Measurements from ENCODE around the gene TARS3. TPM values are rescaled to one million over a fixed set of nuclear protein-coding genes. Genes with fewer than 3 reads are reported as not detected.
"Not testable (repeated sequence)": the region's sequence is repeated elsewhere in the genome, so short reads cannot be mapped to it uniquely, and the experiment has no call there.

Gene TARS3
- total RNA-seq, 1 experiment from 2014 or later: 11.0 TPM

GRCh38 chr15:101734837-101735236, 10.6 kb upstream of the TARS3 start:
- not testable (repeated sequence) for H4K20me1 ChIP-seq (ENCODE audit: insufficient read depth, low read depth, low read length); H3K4me3 ChIP-seq (ENCODE audit: low read length); H2AFZ ChIP-seq (ENCODE audit: low read length); H3K79me2 ChIP-seq (ENCODE audit: low read length); H3K9me3 ChIP-seq (ENCODE audit: low read length); DNase-seq; H3K36me3 ChIP-seq (ENCODE audit: insufficient read depth, low read length); H3K27me3 ChIP-seq (ENCODE audit: low read length); H3K9ac ChIP-seq (ENCODE audit: low read length); H3K4me2 ChIP-seq (ENCODE audit: low read depth, low read length, poor library complexity, severe bottlenecking); H3K9me2 ChIP-seq (replicated peaks; ENCODE audit: insufficient read depth, low read length); H3K4me1 ChIP-seq (ENCODE audit: low read length); H3K27ac ChIP-seq (ENCODE audit: low read length)

GRCh38 chr15:101733545-101733944, 9.3 kb upstream of the TARS3 start:
- no peak overlapping the region for H3K4me3 ChIP-seq (ENCODE audit: low read length)
- no peaks in the 10 kb centered on the region for H3K79me2 ChIP-seq (ENCODE audit: low read length)
- H2AFZ ChIP-seq (ENCODE audit: low read length): no peak overlapping the region
- H3K27me3 ChIP-seq (ENCODE audit: low read length): no peaks in the 10 kb centered on the region
- no peaks in the 10 kb centered on the region for H3K4me1 ChIP-seq (ENCODE audit: low read length)
- no peak overlapping the region for H3K27ac ChIP-seq (ENCODE audit: low read length)
- no peaks in the 10 kb centered on the region for H4K20me1 ChIP-seq (ENCODE audit: insufficient read depth, low read depth, low read length)
- H3K9me3 ChIP-seq (ENCODE audit: low read length): no peaks in the 10 kb centered on the region
- H3K9ac ChIP-seq (ENCODE audit: low read length): no peak overlapping the region
- H3K36me3 ChIP-seq (ENCODE audit: insufficient read depth, low read length): no peaks in the 10 kb centered on the region
- DNase-seq: no peak
- no peaks in the 10 kb centered on the region for H3K9me2 ChIP-seq (replicated peaks; ENCODE audit: insufficient read depth, low read length)
- no peak overlapping the region for H3K4me2 ChIP-seq (ENCODE audit: low read depth, low read length, poor library complexity, severe bottlenecking)

- DNase-seq: no peak
- no peak overlapping the region for H2AFZ ChIP-seq (ENCODE audit: low read length)
- no peaks in the 10 kb centered on the region for H3K79me2 ChIP-seq (ENCODE audit: low read length)
- no peaks in the 10 kb centered on the region for H3K27me3 ChIP-seq (ENCODE audit: low read length)
- H3K9ac ChIP-seq (ENCODE audit: low read length): no peak overlapping the region
- no peak overlapping the region for H3K4me3 ChIP-seq (ENCODE audit: low read length)
- no peaks in the 10 kb centered on the region for H3K9me2 ChIP-seq (replicated peaks; ENCODE audit: insufficient read depth, low read length)
- H3K36me3 ChIP-seq (ENCODE audit: insufficient read depth, low read length): no peaks in the 10 kb centered on the region
- H3K27ac ChIP-seq (ENCODE audit: low read length): no peak overlapping the region
- no peaks in the 10 kb centered on the region for H3K4me1 ChIP-seq (ENCODE audit: low read length)
- no peaks in the 10 kb centered on the region for H4K20me1 ChIP-seq (ENCODE audit: insufficient read depth, low read depth, low read length)
- H3K9me3 ChIP-seq (ENCODE audit: low read length): no peaks in the 10 kb centered on the region
- no peak overlapping the region for H3K4me2 ChIP-seq (ENCODE audit: low read depth, low read length, poor library complexity, severe bottlenecking)
These were observed 8.5 kb upstream of the TARS3 start for GRCh38 chr15:101732772-101733171.

- no peaks in the 10 kb centered on the region for H3K9me2 ChIP-seq (replicated peaks; ENCODE audit: insufficient read depth, low read length)
- H3K4me2 ChIP-seq (ENCODE audit: low read depth, low read length, poor library complexity, severe bottlenecking): no peak overlapping the region
- H3K4me3 ChIP-seq (ENCODE audit: low read length): no peak overlapping the region
- no peaks in the 10 kb centered on the region for H3K36me3 ChIP-seq (ENCODE audit: insufficient read depth, low read length)
- no peaks in the 10 kb centered on the region for H3K79me2 ChIP-seq (ENCODE audit: low read length)
- H3K9ac ChIP-seq (ENCODE audit: low read length): no peak overlapping the region
- no peaks in the 10 kb centered on the region for H3K9me3 ChIP-seq (ENCODE audit: low read length)
- no peaks in the 10 kb centered on the region for H4K20me1 ChIP-seq (ENCODE audit: insufficient read depth, low read depth, low read length)
- H3K27me3 ChIP-seq (ENCODE audit: low read length): no peaks in the 10 kb centered on the region
- H3K4me1 ChIP-seq (ENCODE audit: low read length): no peaks in the 10 kb centered on the region
- no peak for DNase-seq
- H3K27ac ChIP-seq (ENCODE audit: low read length): no peak overlapping the region
- H2AFZ ChIP-seq (ENCODE audit: low read length): no peak overlapping the region
These were observed 7.5 kb upstream of the TARS3 start for GRCh38 chr15:101731746-101732145.

- Histone ChIP-seq H3K9me2 (replicated peaks; ENCODE audit: insufficient read depth, low read length) (no peaks in the 10 kb centered on the region), H2AFZ (ENCODE audit: low read length) (no peak overlapping the region), H4K20me1 (ENCODE audit: insufficient read depth, low read depth, low read length) (no peaks in the 10 kb centered on the region), H3K79me2 (ENCODE audit: low read length) (no peaks in the 10 kb centered on the region; the same call in 1 of the 2 replicates), H3K4me3 (ENCODE audit: low read length) (no peak overlapping the region), H3K27me3 (ENCODE audit: low read length) (no peaks in the 10 kb centered on the region), H3K4me2 (ENCODE audit: low read depth, low read length, poor library complexity, severe bottlenecking) (no peak overlapping the region), H3K27ac (ENCODE audit: low read length) (no peak overlapping the region), H3K4me1 (ENCODE audit: low read length) (peaks cover 14% of the 10 kb centered on the region), H3K9ac (ENCODE audit: low read length) (no peak overlapping the region), H3K9me3 (ENCODE audit: low read length) (no peaks in the 10 kb centered on the region), H3K36me3 (ENCODE audit: insufficient read depth, low read length) (no peaks in the 10 kb centered on the region)
- DNase-seq: no peak
These were observed 2.9 kb upstream of the TARS3 start for GRCh38 chr15:101727186-101727585.

GRCh38 chr15:101725073-101725472, 800 bp upstream of the TARS3 start:
- Histone ChIP-seq H4K20me1 (ENCODE audit: insufficient read depth, low read depth, low read length) (no peaks in the 10 kb centered on the region), H3K9ac (ENCODE audit: low read length) (no peak overlapping the region), H2AFZ (ENCODE audit: low read length) (peak overlapping the region; percentile 65), H3K4me2 (ENCODE audit: low read depth, low read length, poor library complexity, severe bottlenecking) (no peak overlapping the region), H3K9me3 (ENCODE audit: low read length) (no peaks in the 10 kb centered on the region), H3K9me2 (replicated peaks; ENCODE audit: insufficient read depth, low read length) (no peaks in the 10 kb centered on the region), H3K27me3 (ENCODE audit: low read length) (no peaks in the 10 kb centered on the region), H3K36me3 (ENCODE audit: insufficient read depth, low read length) (peaks cover 8% of the 10 kb centered on the region), H3K27ac (ENCODE audit: low read length) (no peak overlapping the region), H3K79me2 (ENCODE audit: low read length) (no peaks in the 10 kb centered on the region; the same call in 1 of the 2 replicates), H3K4me1 (ENCODE audit: low read length) (peaks cover 14% of the 10 kb centered on the region), H3K4me3 (ENCODE audit: low read length) (no peak overlapping the region)
- no peak for DNase-seq

- no peak for DNase-seq
- no peak overlapping the region for H3K27ac ChIP-seq (ENCODE audit: low read length)
- H3K9me2 ChIP-seq (replicated peaks; ENCODE audit: insufficient read depth, low read length): no peaks in the 10 kb centered on the region
- no peak overlapping the region for H3K4me2 ChIP-seq (ENCODE audit: low read depth, low read length, poor library complexity, severe bottlenecking)
- no peak overlapping the region for H3K4me3 ChIP-seq (ENCODE audit: low read length)
- no peaks in the 10 kb centered on the region for H3K9me3 ChIP-seq (ENCODE audit: low read length)
- no peaks in the 10 kb centered on the region; the same call in 1 of the 2 replicates for H3K79me2 ChIP-seq (ENCODE audit: low read length)
- no peaks in the 10 kb centered on the region for H3K27me3 ChIP-seq (ENCODE audit: low read length)
- H3K4me1 ChIP-seq (ENCODE audit: low read length): peaks cover 14% of the 10 kb centered on the region
- H3K9ac ChIP-seq (ENCODE audit: low read length): no peak overlapping the region
- no peaks in the 10 kb centered on the region for H4K20me1 ChIP-seq (ENCODE audit: insufficient read depth, low read depth, low read length)
- H3K36me3 ChIP-seq (ENCODE audit: insufficient read depth, low read length): peaks cover 8% of the 10 kb centered on the region
- peak overlapping the region; percentile 65 for H2AFZ ChIP-seq (ENCODE audit: low read length)
These were observed 367 bp upstream of the TARS3 start for GRCh38 chr15:101724675-101725005.

- Histone ChIP-seq H3K79me2 (ENCODE audit: low read length) (no peaks in the 10 kb centered on the region; the same call in 1 of the 2 replicates), H3K4me3 (ENCODE audit: low read length) (peak overlapping the region; percentile 69), H4K20me1 (ENCODE audit: insufficient read depth, low read depth, low read length) (no peaks in the 10 kb centered on the region), H3K27ac (ENCODE audit: low read length) (0 out of 2 replicates have a peak overlapping the region, but pooled peaks have one; percentile 2), H3K36me3 (ENCODE audit: insufficient read depth, low read length) (peaks cover 8% of the 10 kb centered on the region), H3K4me2 (ENCODE audit: low read depth, low read length, poor library complexity, severe bottlenecking) (peak overlapping the region; percentile 89), H3K9ac (ENCODE audit: low read length) (peak overlapping the region; percentile 79), H2AFZ (ENCODE audit: low read length) (peak overlapping the region; percentile 65), H3K4me1 (ENCODE audit: low read length) (peaks cover 14% of the 10 kb centered on the region), H3K9me2 (replicated peaks; ENCODE audit: insufficient read depth, low read length) (no peaks in the 10 kb centered on the region), H3K27me3 (ENCODE audit: low read length) (no peaks in the 10 kb centered on the region), H3K9me3 (ENCODE audit: low read length) (no peaks in the 10 kb centered on the region)
- peak; percentile 56 for DNase-seq
These were observed 951 bp downstream of the TARS3 start for GRCh38 chr15:101723171-101723873.

Data from Karpas-422 (cell line).